ENCODE data around the gene NDUFA11. TPM values are rescaled to one million over a fixed set of nuclear protein-coding genes. Genes with fewer than 3 reads are reported as not detected.

The NDUFA11 gene
- total and polyA plus RNA-seq, 2 of the 13 experiments (the other 11 are each of a cell fraction or from before 2014, with no cell fraction given), result 286 to 378 TPM

GRCh38 chr19:5925830-5926427, 22.3 kb upstream of the NDUFA11 start (continued):
- TF ChIP-seq FOXK1 (CRISPR knock-in tag; IDR thresholded peaks at IDR 0.05; ENCODE audit: borderline replicate concordance, low read depth) (no peak), ZNF496 (CRISPR knock-in tag; IDR thresholded peaks at IDR 0.05; ENCODE audit: insufficient replicate concordance) (no peak), HIC2 (CRISPR knock-in tag; IDR thresholded peaks at IDR 0.05; ENCODE audit: low read depth) (no peak), SNAPC2 (CRISPR knock-in tag; IDR thresholded peaks at IDR 0.05) (no peak), ELF3 (CRISPR knock-in tag; IDR thresholded peaks at IDR 0.05) (no peak), RFXANK (CRISPR knock-in tag; IDR thresholded peaks at IDR 0.05) (no peak)

GRCh38 chr19:5923356-5923755, 19.8 kb upstream of the NDUFA11 start:
- FAIRE-seq, result no peak

More at GRCh38 chr19:5923356-5923755, 19.8 kb upstream of the NDUFA11 start:
- H3K79me2 ChIP-seq (ENCODE audit: insufficient read depth, low read length), result no peaks in the 10 kb centered on the region
- TF ChIP-seq BHLHE40 (IDR thresholded peaks at IDR 0.05; ENCODE audit: low read length) (no peak), AGO2 (optimal IDR thresholded peaks at IDR 0.05; ENCODE audit: low read depth, low read length) (peak; percentile 72)
- ATAC-seq (no peak), DNase-seq (ENCODE audit: low spot score) (no peak)
- ChIA-PET POLR2A (no interaction called here), CTCF (ENCODE audit: low intra/inter-chr PET ratio, low total read pairs) (no interaction called here)
- H3K9me3 ChIP-seq (ENCODE audit: low read length), result no peaks in the 10 kb centered on the region
- no peak overlapping the region for H3K9ac ChIP-seq (ENCODE audit: insufficient read depth, low read depth, low read length)
- no peaks in the 10 kb centered on the region for H3K4me1 ChIP-seq (ENCODE audit: insufficient read depth, low read length)
- H3K36me3 ChIP-seq (replicated peaks in 1 of 2; ENCODE audit: control insufficient read depth in 1 of 2, insufficient read depth in 2 of 2, low read length in 2 of 2), result peaks cover 60 to 98% of the 10 kb centered on the region in 2 experiments
- no peak overlapping the region for H3K4me3 ChIP-seq (replicated peaks in 1 of 3; ENCODE audit: insufficient read depth in 1 of 3, low read depth in 2 of 3, low read length in 3 of 3)
- H3K27me3 ChIP-seq (ENCODE audit: control insufficient read depth in 1 of 2, insufficient read depth in 2 of 2, low read length in 2 of 2), result no peaks in the 10 kb centered on the region; a peak in 1 of 5 replicates
- intact Hi-C loops (cut with micrococcal nuclease; ENCODE audit: unreplicated experiment), result no loop called here
- no peak overlapping the region for H3K4me2 ChIP-seq (ENCODE audit: low read depth, low read length)
- no TSS peak for BruUV-seq (replicated peaks)
- H3K27ac ChIP-seq (ENCODE audit: extremely low read length, insufficient read depth, low read length), result no peak overlapping the region
- no peaks in the 10 kb centered on the region for H4K20me1 ChIP-seq (ENCODE audit: insufficient read depth, low read length)
- 97% methylated on average over 15 of the region's 16 CpGs for WGBS (ENCODE audit: low lambda C conversion rate)
- no peak overlapping the region for H2AFZ ChIP-seq (ENCODE audit: low read length)
- in situ Hi-C loops (cut with HindIII; ENCODE audit: extremely low pct_ligation_motif_present, low pct_unique_long_range_greater_than_20kb), result no loop called here
